LNCAP (cell line): ENCODE measurements around the gene ZNF138.

Experiments
- CTCF ChIP-seq: fragments of 450-650 bp; IDR thresholded peaks from 2 replicates; pipeline ENCODE4 v1.5.1; 2017; ENCODE audit warnings: mild to moderate bottlenecking

The ZNF138 gene

GRCh38 chr7:64774204-64774842 is 19.9 kb upstream of the ZNF138 start:
- TF ChIP-seq CTCF: no peak

GRCh38 chr7:64775289-64775688 is 18.9 kb upstream of the ZNF138 start:
- TF ChIP-seq CTCF: no peak

GRCh38 chr7:64787295-64787694 is 6.9 kb upstream of the ZNF138 start:
- no peak for TF ChIP-seq CTCF

GRCh38 chr7:64793106-64793755 is 997 bp upstream of the ZNF138 start:
- no peak for TF ChIP-seq CTCF

GRCh38 chr7:64795176-64795575 is 948 bp downstream of the ZNF138 start:
- no peak for TF ChIP-seq CTCF

- no peak for TF ChIP-seq CTCF
These were observed 8.5 kb downstream of the ZNF138 start for GRCh38 chr7:64802699-64803098.

GRCh38 chr7:64807731-64808365 is 13.6 kb downstream of the ZNF138 start:
- TF ChIP-seq CTCF: no peak
